Stomach smooth muscle (tissue), 2 donors: ENCODE results near the gene TELO2.

Experiments
- H3K27ac ChIP-seq: one replicate; pipeline ENCODE4 v1.7.0; 2013; ENCODE audit warnings: mild to moderate bottlenecking, low read length, inconsistent platforms
- H3K27me3 ChIP-seq, 2 donors: one replicate each; pipeline ENCODE4 v1.7.0; 2013; ENCODE audit warnings: low read length in 2 of 2; ENCODE audit not compliant: insufficient read depth in 2 of 2, control insufficient read depth in 1 of 2
- H3K36me3 ChIP-seq, 2 donors: one replicate each; pipeline ENCODE4 v1.7.0; 2013; ENCODE audit warnings: low read length in 2 of 2; ENCODE audit not compliant: control insufficient read depth in 2 of 2, insufficient read depth in 2 of 2
- H3K4me1 ChIP-seq: one replicate; pipeline ENCODE4 v1.7.0; 2013; ENCODE audit warnings: low read length; ENCODE audit not compliant: control insufficient read depth, insufficient read depth
- H3K4me3 ChIP-seq, 2 donors: one replicate each; pipeline ENCODE4 v1.7.0; 2013; ENCODE audit warnings: low read length in 2 of 2
- H3K9ac ChIP-seq, 2 donors: one replicate each; pipeline ENCODE4 v1.7.0; 2013; ENCODE audit warnings: low read length in 2 of 2, mild to moderate bottlenecking in 1 of 2
- H3K9me3 ChIP-seq, 2 donors: one replicate each; pipeline ENCODE4 v1.7.0; 2013; ENCODE audit warnings: low read length in 2 of 2; ENCODE audit not compliant: control insufficient read depth in 2 of 2
- donor health status: healthy.
- donor health status: Pancreatic carcinoma.

The TELO2 gene

DNA sequence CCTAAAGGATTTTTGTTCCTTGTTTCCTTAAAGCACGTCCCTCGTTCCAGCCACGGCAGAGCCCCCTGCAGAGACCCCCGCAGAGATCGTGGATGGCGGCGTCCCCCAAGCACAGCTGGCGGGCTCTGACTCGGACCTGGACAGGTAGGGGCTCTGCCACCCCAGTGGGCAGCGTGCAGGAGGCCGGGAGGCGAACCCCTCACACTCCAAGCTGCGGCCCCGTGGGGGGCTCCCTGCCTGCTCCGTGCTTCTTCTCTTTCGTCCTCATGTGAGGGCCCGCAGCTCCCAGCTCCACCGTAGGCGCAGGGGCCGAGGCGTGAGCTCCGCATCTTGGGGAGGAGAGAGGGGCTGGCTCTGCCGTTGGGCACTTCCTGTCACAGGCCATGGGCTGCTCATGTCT, 8.5 kb downstream of the TELO2 start:
- H3K4me3 ChIP-seq, result no peak overlapping the region
- no peak overlapping the region for H3K9ac ChIP-seq
- H3K27me3 ChIP-seq, result no peaks in the 10 kb centered on the region
- H3K27ac ChIP-seq, result no peak overlapping the region
- H3K9me3 ChIP-seq, result no peaks in the 10 kb centered on the region
- peaks cover 15 to 44% of the 10 kb centered on the region in 2 donors for H3K36me3 ChIP-seq
- peaks cover 3% of the 10 kb centered on the region for H3K4me1 ChIP-seq

DNA sequence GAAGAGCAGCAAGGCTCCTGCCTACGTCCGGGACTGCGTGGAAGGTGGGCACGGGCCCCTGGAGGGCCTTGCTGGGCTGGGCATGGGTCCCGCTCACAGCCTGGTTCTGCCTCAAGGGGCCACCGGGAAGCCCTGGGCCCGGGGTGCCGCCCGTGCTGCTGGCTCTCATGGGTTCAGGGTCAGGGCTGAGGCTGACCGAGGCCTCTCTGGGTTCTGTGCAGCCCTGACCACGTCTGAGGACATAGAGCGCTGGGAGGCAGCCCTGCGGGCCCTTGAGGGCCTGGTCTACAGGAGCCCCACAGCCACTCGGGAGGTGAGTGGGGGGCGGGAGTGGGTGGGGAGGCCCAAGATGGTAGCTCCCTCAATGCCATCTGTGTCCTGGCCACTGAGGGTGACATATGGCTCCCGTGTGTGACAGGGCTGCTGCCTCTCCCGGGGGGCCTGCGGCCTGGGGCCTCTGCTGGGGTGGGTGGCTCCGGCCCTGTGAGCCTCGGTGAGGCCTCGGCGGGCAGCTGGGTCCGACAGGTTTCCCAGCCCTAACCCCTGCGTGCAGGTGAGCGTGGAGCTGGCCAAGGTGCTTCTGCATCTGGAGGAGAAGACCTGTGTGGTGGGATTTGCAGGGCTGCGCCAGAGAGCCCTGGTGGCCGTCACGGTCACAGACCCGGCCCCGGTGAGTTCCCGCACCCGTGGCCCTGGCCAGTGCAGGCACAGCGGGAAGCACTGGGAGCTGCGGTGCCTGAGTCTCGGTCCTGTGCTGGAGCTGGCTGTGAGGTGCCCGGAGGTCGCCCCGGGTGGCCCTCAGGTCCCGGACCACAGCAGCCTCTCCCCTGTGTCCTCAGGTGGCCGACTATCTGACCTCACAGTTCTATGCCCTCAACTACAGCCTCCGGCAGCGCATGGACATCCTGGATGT, 9.2 kb downstream of the TELO2 start:
- H3K27me3 ChIP-seq, result no peaks in the 10 kb centered on the region
- peaks cover 15 to 39% of the 10 kb centered on the region in 2 donors for H3K36me3 ChIP-seq
- H3K9ac ChIP-seq, result no peak overlapping the region
- no peak overlapping the region for H3K27ac ChIP-seq
- H3K4me3 ChIP-seq, result no peak overlapping the region
- H3K9me3 ChIP-seq, result no peaks in the 10 kb centered on the region
- H3K4me1 ChIP-seq, result peaks cover 2% of the 10 kb centered on the region

DNA sequence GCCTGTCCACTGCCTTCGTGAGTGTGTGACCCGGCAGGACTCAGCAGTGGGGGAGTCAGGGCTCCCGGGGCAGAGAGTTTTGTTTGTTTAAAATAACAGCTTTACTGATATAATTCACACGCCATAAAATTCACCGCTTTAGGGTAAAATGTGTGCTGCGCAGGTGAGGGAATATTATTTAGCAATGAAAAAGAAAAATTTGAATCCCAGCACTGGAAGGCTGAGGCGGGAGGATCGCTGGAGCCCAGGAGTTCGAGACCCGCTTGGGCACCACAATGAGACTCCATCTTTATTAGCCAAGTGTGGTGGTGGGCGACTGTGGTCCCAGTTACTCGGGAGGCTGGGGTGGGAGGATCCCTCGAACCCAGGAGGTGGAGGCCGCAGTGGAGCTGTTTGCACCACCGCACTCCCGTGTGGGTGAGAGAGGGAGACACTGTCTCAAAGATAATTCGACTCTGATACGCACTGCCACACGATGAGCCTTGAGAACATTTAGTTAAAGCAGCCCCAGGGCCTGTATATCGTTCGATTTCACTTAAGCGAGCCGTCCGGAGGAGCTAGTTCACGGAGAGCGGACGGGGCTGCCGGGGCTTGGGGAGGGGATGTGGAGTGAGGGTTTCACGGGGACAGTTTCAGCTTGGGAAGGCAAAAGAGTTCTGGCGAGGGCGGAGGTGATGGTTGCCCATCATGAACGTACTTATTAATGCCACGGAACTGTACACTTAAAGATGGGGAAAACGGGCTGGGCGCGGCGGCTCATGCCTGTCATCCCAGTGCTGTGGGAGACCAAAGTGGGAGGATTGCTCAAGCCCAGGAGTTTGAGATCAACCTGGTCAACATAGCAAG, 10.2 kb downstream of the TELO2 start:
- Histone ChIP-seq H3K4me3 (no peak overlapping the region), H3K27ac (no peak overlapping the region), H3K27me3 (no peaks in the 10 kb centered on the region), H3K4me1 (peaks cover under 1% of the 10 kb centered on the region), H3K36me3 (peaks cover 13 to 35% of the 10 kb centered on the region in 2 donors), H3K9me3 (no peaks in the 10 kb centered on the region), H3K9ac (no peak overlapping the region)

DNA sequence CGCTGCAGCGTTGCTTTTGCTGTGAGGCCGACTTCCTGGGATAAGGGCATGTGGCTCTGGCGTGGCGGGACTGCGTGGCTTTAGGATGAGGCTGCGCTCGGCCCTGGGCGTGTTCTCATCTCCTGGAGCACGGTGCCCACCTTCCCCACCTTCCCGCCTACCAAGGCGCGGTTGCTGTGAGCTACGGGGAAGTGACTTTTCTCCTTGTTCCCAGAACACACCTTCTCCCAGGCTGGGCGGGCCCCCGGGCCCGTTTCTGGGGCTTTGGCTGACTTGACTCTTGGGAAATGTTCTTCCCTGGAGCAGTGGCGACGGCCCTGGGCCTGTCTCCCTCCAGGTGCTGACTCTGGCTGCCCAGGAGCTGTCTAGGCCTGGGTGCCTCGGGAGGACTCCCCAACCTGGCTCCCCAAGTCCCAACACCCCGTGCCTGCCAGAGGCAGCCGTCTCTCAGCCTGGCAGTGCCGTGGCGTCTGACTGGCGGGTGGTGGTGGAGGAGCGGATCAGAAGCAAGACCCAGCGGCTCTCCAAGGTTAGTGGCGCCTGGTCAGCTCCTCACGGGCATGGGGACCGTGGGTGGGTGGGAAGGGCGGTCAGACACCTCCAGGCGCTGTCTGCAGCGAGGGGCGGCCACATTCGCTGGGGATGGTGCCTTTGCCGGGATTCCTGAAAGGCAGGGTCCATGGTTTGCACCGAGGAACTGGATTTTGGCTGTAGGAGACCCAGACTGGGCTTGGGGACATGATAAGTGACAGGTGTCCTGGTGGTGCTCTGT, 12.1 kb downstream of the TELO2 start:
- H3K4me3 ChIP-seq, result no peak overlapping the region
- H3K27ac ChIP-seq, result no peak overlapping the region
- H3K4me1 ChIP-seq, result peaks cover 17% of the 10 kb centered on the region
- peaks cover 13 to 25% of the 10 kb centered on the region in 2 donors for H3K36me3 ChIP-seq
- H3K9me3 ChIP-seq, result no peaks in the 10 kb centered on the region
- no peak overlapping the region for H3K9ac ChIP-seq
- no peaks in the 10 kb centered on the region for H3K27me3 ChIP-seq

DNA sequence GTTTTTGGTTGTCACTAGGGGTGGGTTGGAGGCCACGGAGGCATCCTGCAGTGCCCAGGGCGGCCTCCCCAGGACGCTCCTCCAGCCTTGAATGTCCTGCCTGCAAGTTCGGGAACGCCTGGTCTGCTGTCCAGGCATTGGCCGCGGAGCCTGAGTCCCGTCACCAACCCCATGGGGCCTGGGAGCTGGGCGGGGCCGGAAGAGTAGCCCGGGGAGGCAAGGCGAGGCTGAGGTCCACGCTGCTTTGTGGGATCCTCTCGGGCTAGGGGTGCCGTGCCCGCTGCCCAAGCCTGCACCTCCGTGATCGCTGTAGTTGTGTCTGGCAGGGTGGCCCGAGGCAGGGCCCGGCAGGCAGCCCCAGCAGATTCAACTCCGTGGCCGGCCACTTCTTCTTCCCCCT, 12.8 kb downstream of the TELO2 start:
- no peaks in the 10 kb centered on the region for H3K27me3 ChIP-seq
- H3K9me3 ChIP-seq, result no peaks in the 10 kb centered on the region
- no peak overlapping the region for H3K9ac ChIP-seq
- no peak overlapping the region for H3K27ac ChIP-seq
- H3K36me3 ChIP-seq, result peaks cover 13 to 22% of the 10 kb centered on the region in 2 donors
- H3K4me1 ChIP-seq, result peaks cover 22% of the 10 kb centered on the region
- H3K4me3 ChIP-seq, result no peak overlapping the region

DNA sequence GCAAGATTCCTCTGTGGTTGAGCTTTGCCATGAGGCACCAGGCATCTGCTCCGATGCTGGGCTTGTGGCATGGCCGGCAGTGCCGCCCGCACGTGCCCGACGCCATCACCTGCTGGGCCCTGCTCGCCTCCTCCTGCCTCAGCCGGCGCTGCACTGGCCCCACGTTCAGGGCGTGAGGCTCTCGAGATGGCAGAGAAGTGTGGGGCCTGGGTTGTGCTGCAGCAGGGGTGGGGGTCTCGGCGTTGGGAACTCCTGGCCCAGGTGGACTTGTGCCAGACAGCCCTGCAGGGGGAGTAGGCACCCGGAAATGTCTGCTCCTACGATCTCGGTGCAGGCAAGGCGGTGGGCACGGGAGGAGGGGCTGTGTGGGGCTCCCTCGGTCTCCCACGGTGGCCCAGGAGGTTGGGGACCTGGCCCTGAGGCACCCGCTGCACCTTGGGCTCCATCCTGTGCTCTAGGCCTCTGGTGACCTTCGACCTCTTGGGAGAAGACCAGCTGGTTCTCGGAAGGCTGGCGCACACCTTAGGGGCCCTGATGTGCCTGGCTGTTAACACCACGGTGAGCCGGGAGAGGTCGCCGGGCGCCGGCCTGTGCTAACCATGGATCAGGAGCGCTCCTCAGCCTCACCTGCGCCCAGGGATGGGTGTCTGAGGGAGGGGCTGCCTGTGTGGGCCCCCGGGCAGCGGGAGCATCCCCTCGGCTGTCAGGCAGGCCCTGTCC, 13.5 kb downstream of the TELO2 start:
- Histone ChIP-seq H3K9me3 (no peaks in the 10 kb centered on the region), H3K27me3 (no peaks in the 10 kb centered on the region), H3K4me3 (no peak overlapping the region), H3K27ac (no peak overlapping the region), H3K4me1 (peaks cover 22% of the 10 kb centered on the region), H3K9ac (no peak overlapping the region), H3K36me3 (peaks cover 9 to 18% of the 10 kb centered on the region in 2 donors)

DNA sequence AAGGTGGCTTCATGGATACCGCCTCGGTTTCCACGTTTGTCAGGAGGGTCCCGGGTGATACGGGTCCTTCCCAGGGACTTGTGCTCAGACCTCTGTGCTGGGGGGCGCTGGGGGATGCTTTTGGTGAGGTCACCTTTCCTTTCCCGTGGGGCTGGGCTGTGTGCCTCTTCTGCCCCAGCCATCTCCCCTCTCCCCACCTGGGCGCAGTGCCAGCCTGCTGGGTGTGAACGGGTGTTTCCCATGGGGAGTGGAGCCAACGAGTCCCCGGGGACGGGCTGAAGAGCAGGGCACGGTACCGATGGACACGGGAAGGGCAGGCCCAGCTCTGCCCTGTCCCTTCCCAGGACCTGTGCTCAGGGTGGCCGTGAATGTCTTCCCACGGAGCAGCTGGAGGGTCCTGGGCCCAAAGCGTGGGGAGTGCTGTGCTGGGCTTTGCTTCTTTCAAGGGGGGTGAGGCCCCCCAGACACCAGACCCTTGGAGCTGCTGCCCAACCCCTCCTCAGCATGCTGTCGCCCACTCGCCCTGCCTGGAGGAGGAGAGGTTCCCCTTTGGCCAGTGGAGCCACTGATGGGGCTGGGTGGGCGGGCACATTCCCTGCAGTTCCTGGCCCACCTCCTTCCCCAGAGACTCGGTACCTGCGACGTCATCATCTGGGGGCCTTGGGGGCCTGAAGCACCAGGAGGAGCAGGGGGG, 15.5 kb downstream of the TELO2 start:
- H3K4me1 ChIP-seq, result peaks cover 22% of the 10 kb centered on the region
- H3K27ac ChIP-seq, result peak overlapping the region; percentile 37
- no peak overlapping the region for H3K4me3 ChIP-seq
- peaks cover 0 to 5% of the 10 kb centered on the region in 2 donors for H3K36me3 ChIP-seq
- H3K27me3 ChIP-seq, result no peaks in the 10 kb centered on the region
- no peak overlapping the region for H3K9ac ChIP-seq
- H3K9me3 ChIP-seq, result no peaks in the 10 kb centered on the region

DNA sequence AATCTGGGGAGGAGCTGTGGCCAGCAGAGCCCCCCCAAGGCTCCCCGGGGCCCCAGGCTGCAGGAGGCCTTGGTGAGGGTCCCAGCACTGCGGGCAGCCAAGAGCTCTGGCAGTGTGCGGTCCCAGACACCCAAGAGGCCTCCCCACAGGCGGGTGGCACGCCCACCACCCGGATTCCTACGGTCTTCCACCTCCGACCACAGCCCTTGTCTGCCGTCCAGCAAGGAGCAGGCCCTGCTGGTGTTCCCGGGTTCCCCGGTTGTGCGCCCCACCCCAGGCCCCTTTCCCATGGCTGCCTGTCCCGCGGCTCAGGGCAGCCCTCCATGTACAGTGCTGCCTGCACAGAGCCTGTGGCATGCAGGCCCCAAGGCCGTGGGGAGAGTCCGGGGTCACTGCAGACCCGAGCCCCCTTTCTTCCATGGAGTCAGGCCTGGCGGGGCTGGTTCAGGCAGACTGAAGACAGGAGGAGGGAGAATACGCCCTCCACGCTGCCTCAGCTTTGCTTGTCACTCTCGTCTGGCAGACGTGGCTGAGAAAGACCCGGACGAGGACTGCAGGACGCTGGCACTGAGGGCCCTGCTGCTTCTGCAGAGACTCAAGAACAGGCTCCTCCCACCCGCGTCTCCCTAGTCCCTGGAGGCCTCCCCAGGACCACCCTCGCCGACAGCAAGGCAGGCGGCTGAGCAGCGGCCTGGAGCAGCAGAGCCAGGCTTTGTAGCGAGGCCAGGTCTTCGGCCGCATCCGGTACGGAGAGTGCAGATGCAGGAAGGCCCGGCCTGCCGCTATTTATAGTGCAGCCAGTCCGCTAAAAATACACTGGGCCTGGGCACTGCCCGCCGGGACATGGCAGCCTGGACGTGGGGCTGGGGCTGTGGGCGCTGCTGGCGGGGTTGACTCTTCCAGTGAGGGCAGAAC, 16.4 kb downstream of the TELO2 start:
- H3K9ac ChIP-seq, result no peak overlapping the region

DNA sequence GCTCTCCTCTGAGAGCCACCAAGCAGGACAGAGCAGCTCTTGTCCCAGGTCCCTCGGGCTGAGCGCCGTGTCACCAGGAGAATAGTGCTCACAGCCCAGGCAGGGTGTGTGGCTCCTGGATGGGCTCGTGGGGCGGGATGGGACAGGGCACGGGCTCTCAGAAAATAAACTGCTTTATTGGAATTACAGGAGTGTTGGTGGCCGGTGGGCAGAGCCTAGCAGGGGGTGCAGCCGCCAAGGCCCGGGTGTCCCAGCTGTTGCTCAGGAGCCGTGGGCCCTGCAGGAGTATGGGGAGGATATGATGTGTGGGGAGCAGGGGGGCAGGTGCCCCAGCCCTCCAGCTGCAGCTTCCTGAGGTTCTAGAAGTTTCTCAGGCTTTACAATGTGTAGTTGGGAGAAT, 17.1 kb downstream of the TELO2 start:
- H3K4me3 ChIP-seq, result peak overlapping the region in 1 of 2 donors; percentile 15

More for the DNA sequence above, 16.4 kb downstream of the TELO2 start:
- Histone ChIP-seq H3K4me3 (peak overlapping the region in 1 of 2 donors; percentile 15), H3K27me3 (no peaks in the 10 kb centered on the region), H3K9me3 (peaks cover 0 to 3% of the 10 kb centered on the region in 2 donors), H3K27ac (peak overlapping the region; percentile 31), H3K4me1 (peaks cover 22% of the 10 kb centered on the region), H3K36me3 (peaks cover 3 to 5% of the 10 kb centered on the region in 2 donors)

More for the DNA sequence above, 17.1 kb downstream of the TELO2 start:
- Histone ChIP-seq H3K36me3 (peaks cover 3% of the 10 kb centered on the region in 2 donors), H3K27me3 (no peaks in the 10 kb centered on the region), H3K9me3 (peaks cover 0 to 3% of the 10 kb centered on the region in 2 donors), H3K9ac (no peak overlapping the region), H3K4me1 (peaks cover 22% of the 10 kb centered on the region), H3K27ac (peak overlapping the region; percentile 18)
